ENCODE measurements around the gene LRFN5. TPM values are rescaled to one million over a fixed set of nuclear protein-coding genes. Genes with fewer than 3 reads are reported as not detected.

The LRFN5 gene
- total RNA-seq, 1 experiment from 2014 or later, result not detected

DNA sequence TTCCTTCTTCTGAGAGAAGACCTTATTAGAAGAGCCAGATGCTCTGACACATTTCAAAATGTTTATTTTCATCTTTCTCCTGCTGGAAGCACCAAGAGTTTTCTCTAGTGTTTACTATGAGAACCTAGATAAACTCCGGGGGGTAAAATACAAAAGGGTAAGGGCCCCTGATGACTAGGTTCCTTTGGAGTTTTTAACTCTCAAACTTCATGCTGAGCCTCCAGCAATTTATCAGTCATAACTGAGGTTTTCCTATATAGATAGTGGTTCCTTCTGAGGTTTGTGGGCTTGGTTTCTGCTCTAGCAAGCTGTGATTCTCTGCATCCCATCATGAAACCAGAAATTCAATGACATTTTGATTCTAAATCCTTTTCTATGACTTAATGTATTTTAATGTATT is 210.9 kb downstream of the LRFN5 start:
- no TSS peak for BruUV-seq (replicated peaks)
- H3K9ac ChIP-seq (ENCODE audit: low read length), result no peak overlapping the region
- TF ChIP-seq, protein P1, sequence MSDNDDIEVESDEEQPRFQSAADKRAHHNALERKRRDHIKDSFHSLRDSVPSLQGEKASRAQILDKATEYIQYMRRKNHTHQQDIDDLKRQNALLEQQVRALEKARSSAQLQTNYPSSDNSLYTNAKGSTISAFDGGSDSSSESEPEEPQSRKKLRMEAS (IDR thresholded peaks at IDR 0.05), result no peak
- TF ChIP-seq TCF7L2 (IDR thresholded peaks at IDR 0.05; ENCODE audit: borderline replicate concordance, extremely low read depth, insufficient read depth, insufficient read length) (no peak), YY1 (IDR thresholded peaks at IDR 0.05; ENCODE audit: extremely low read depth, insufficient replicate concordance, low read depth, low read length) (no peak), SP1 (IDR thresholded peaks at IDR 0.05; ENCODE audit: low read depth) (no peak), RAD21 (IDR thresholded peaks at IDR 0.05; ENCODE audit: low read depth) (no peak), FOSL1 (IDR thresholded peaks at IDR 0.05; ENCODE audit: low read depth) (no peak), ZFX (IDR thresholded peaks at IDR 0.05) (no peak), POLR2A (IDR thresholded peaks at IDR 0.05; ENCODE audit: borderline replicate concordance, extremely low read depth, insufficient read depth, insufficient read length) (no peak), CEBPB (IDR thresholded peaks at IDR 0.05; ENCODE audit: low read depth) (no peak)
- TF ChIP-seq, protein P2, sequence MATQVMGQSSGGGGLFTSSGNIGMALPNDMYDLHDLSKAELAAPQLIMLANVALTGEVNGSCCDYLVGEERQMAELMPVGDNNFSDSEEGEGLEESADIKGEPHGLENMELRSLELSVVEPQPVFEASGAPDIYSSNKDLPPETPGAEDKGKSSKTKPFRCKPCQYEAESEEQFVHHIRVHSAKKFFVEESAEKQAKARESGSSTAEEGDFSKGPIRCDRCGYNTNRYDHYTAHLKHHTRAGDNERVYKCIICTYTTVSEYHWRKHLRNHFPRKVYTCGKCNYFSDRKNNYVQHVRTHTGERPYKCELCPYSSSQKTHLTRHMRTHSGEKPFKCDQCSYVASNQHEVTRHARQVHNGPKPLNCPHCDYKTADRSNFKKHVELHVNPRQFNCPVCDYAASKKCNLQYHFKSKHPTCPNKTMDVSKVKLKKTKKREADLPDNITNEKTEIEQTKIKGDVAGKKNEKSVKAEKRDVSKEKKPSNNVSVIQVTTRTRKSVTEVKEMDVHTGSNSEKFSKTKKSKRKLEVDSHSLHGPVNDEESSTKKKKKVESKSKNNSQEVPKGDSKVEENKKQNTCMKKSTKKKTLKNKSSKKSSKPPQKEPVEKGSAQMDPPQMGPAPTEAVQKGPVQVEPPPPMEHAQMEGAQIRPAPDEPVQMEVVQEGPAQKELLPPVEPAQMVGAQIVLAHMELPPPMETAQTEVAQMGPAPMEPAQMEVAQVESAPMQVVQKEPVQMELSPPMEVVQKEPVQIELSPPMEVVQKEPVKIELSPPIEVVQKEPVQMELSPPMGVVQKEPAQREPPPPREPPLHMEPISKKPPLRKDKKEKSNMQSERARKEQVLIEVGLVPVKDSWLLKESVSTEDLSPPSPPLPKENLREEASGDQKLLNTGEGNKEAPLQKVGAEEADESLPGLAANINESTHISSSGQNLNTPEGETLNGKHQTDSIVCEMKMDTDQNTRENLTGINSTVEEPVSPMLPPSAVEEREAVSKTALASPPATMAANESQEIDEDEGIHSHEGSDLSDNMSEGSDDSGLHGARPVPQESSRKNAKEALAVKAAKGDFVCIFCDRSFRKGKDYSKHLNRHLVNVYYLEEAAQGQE (IDR thresholded peaks at IDR 0.05; ENCODE audit: low read depth), result no peak
- TF ChIP-seq, protein P3, sequence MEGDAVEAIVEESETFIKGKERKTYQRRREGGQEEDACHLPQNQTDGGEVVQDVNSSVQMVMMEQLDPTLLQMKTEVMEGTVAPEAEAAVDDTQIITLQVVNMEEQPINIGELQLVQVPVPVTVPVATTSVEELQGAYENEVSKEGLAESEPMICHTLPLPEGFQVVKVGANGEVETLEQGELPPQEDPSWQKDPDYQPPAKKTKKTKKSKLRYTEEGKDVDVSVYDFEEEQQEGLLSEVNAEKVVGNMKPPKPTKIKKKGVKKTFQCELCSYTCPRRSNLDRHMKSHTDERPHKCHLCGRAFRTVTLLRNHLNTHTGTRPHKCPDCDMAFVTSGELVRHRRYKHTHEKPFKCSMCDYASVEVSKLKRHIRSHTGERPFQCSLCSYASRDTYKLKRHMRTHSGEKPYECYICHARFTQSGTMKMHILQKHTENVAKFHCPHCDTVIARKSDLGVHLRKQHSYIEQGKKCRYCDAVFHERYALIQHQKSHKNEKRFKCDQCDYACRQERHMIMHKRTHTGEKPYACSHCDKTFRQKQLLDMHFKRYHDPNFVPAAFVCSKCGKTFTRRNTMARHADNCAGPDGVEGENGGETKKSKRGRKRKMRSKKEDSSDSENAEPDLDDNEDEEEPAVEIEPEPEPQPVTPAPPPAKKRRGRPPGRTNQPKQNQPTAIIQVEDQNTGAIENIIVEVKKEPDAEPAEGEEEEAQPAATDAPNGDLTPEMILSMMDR (IDR thresholded peaks at IDR 0.05 in 2 of 3, conservative IDR thresholded peaks at IDR 0.05 in 1 of 3; ENCODE audit: borderline replicate concordance in 1 of 3, insufficient read depth in 1 of 3, low read depth in 2 of 3, low read length in 2 of 3), result no peak
- H3K36me3 ChIP-seq (ENCODE audit: control insufficient read depth in 1 of 2, insufficient read depth in 2 of 2, low read length in 2 of 2), result no peaks in the 10 kb centered on the region
- H3K4me2 ChIP-seq (ENCODE audit: low read length), result no peak overlapping the region
- H3K79me2 ChIP-seq (ENCODE audit: insufficient read depth, low read length), result no peaks in the 10 kb centered on the region
- H3K4me1 ChIP-seq (ENCODE audit: control insufficient read depth in 1 of 2, insufficient read depth in 2 of 2, low read length in 2 of 2), result no peaks in the 10 kb centered on the region
- CTCF ChIA-PET, result no interaction called here
- no peak overlapping the region for H2AFZ ChIP-seq (ENCODE audit: low read depth, low read length, poor library complexity, severe bottlenecking)
- no peak overlapping the region for H3K4me3 ChIP-seq (replicated peaks in 1 of 2; ENCODE audit: low read depth in 1 of 2, low read length in 2 of 2)
- intact Hi-C loops (cut with micrococcal nuclease), result no loop called here
- ATAC-seq (no peak), DNase-seq (ENCODE audit: low read depth, low spot score) (no peak)
- RAD21 ChIA-PET (ENCODE audit: low non-redundant PET in 1 of 2, low total read pairs in 2 of 2, uncharacterized antibody in 2 of 2, unreplicated experiment in 2 of 2), result no interaction called here
- H4K20me1 ChIP-seq (ENCODE audit: insufficient read depth), result no peaks in the 10 kb centered on the region
- H3K27ac ChIP-seq (ENCODE audit: low read depth, low read length), result no peak overlapping the region
- no peaks in the 10 kb centered on the region for H3K27me3 ChIP-seq (ENCODE audit: insufficient read depth, low read length)
- no peaks in the 10 kb centered on the region for H3K9me2 ChIP-seq (ENCODE audit: insufficient read depth)
- POLR2A ChIA-PET, result no interaction called here
- 0 out of 4 replicates have a peak, but pooled peaks cover 0 to 3% of the 10 kb centered on the region in 2 experiments for H3K9me3 ChIP-seq (ENCODE audit: control insufficient read depth in 1 of 2, insufficient read depth in 1 of 2, low read depth in 1 of 2, low read length in 2 of 2)

Measured in HCT116 (cell line).